CD4-positive, alpha-beta T cell treated with Interleukin-15 for 1 hour (primary cell): ENCODE measurements around the gene ABCC1.
"Not testable (repeated sequence)": the region's sequence is repeated elsewhere in the genome, so short reads cannot be mapped to it uniquely, and the experiment has no call there.

Experiments used
- DNase-seq: peaks from one replicate; pipeline ENCODE4 v3.0.0-alpha.2; 2020

The ABCC1 gene

DNA sequence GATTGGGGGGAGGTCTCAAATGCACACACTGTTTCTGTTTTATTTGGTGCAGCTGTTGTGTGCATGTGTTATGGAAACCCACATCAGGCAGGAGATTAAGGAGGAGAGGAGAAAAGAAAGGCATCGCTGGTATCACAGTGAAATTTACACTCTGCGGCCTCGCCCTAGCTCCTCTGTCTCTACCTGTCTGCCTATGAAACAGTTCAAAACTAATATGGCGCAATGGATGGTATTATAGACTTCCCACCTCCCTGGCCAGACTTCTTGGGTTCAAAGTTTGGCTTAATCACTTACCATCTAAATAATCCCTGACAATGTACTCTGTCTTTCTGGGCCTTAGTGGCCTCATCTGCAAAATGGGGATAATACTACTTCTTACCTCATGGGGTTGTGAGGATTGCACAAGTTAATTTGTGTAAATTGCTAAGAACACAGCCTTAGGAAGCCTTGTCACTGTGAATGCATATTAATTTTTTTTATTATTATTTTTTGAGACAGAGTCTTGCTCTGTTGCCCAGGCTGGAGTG, 1.4 kb upstream of the ABCC1 start:
- DNase-seq: no peak

DNA sequence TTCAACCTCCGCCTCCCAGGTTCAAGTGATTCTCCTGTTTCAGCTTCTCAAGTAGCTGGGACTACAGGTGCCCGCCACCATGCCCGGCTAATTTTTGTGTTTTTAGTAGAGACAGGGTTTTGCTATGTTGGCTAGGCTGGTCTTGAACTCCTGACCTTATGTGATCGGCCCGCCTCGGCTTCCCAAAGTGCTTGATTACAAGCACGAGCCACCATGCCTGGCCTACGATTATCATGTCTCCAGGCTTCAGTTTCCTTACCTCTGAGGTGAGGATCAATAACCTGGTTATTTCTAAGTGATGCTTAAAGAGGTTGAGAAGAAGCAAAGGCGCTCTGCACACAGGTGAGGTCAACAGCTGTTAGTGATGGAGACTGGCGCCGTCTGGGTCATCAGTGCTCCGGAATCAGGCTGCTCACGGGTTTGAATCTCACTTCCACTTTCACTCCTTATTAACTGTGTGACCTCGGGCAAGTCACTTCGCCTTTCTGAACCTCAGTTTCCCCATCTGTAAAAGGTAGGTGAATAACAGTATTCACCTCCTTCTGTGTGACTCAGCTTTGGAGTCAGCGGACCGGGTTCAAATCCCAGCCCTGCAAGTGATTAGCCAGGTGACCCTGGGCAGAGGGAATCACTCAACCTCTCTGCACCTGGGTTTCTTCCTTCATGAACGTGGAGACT, 745 bp upstream of the ABCC1 start:
- DNase-seq: peak; percentile 43

DNA sequence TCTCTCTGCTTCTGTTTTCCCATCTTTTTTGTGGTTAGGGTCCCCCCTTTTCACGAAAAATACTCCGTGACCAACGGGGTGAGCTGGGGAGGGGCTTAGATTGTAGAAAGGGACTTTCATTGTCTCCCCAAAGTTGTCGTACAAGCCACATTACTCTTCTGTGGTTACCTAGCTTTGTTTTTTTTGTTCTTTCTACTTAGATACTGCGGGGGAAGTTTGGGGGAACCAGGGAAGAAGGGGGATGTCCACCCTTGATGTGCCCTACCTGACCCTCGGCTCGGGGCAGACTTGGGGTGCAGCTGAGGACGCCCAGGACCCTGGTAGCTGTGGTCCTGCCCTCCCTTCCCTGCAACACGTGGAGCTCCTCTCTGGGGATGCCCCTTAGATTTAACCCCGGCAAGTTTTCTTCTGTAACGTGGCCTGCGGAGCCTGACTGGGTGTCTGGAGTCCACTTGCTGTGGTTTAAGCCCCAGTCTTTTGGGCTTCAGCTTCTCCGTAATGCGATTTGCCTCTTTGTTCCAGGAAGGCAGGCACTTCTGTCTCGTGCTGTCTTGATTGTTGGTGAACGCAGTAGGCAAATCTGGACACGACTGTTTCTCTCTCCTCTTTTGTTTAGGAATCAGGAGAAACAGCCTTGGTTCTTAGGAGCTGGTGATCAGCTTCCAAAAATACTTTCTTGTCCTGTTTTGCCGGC, 892 bp downstream of the ABCC1 start:
- peak; percentile 61 for DNase-seq

DNA sequence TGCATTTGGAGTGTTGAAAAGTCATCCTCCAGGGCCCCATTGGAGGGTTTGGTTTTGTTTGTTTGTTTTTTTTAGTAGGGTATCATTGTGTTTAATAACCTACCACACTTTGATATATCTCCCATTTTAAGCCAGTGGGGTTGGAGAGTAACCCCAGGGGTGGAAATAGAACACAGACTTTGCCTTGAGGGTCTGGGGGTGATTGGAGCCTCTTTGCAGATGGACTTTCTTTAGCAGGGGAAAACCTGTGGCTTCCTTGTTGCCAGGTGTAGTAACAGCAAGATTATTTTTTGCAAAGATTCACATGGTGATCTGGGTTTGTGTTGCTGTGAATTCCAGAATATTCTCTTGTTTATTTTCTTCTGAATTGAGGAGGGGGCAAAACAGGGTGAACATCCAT, 1.5 kb downstream of the ABCC1 start:
- DNase-seq: no peak

DNA sequence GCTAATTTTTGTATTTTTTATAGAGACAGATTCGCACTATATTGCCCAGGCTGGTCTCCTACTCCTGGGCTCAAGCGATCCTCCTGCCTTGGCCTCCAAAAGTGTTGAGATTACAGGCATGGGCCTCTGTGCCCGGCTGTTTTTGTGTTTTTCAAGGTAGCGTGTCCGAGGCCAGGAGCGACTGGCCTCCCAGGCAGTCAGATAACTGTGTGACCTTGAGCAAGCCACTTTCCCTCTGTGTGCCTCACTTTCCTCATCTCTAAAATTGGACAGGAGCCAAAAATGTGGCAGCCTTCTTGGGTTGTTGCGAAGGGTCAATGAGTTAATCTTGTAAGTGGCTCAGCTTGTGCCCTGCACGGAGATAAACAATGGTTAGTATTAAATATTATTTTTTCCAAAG, 2.4 kb downstream of the ABCC1 start:
- DNase-seq: no peak

DNA sequence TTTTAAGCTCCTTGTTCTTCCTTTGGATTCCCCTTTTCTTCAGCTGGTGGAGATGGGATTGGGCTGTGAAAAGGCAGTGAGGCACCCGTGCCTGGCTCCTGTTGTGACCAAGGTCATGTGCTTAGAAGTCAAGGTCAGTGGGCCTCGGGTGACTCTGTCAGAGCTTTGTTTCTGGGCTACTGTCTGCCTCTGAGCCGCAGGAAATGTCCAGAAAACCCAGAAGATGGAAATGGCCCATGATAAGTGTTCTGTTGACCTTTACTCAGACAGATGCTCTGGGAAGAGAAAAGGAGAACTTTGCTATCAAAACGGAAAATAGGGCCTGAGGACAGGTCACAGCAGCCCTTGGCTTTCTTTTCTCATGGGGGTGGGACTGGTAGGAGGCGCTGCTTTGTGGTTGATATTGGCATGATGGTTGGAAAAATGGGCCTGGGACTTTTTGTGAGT, 2.9 kb downstream of the ABCC1 start:
- no peak for DNase-seq

DNA sequence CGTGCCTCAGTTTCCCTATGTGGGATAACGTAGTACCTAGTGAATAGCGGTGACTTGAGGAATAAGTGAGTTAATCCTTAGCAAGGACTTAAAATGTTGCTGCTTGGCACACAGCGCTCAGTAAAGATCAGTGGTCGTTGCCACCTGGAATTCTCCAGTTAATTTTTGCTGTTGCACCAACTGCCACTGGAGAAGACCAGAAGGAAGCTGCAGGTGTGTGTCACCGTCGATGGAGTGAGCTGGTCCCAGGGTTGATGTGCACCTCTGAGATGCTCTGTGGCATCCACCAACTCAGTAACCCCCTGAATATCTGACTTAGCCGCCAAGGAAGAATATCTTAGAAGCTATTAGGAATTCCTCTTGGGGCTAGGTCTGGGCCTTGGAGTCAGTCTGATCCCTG, 4.1 kb downstream of the ABCC1 start:
- DNase-seq: no peak

DNA sequence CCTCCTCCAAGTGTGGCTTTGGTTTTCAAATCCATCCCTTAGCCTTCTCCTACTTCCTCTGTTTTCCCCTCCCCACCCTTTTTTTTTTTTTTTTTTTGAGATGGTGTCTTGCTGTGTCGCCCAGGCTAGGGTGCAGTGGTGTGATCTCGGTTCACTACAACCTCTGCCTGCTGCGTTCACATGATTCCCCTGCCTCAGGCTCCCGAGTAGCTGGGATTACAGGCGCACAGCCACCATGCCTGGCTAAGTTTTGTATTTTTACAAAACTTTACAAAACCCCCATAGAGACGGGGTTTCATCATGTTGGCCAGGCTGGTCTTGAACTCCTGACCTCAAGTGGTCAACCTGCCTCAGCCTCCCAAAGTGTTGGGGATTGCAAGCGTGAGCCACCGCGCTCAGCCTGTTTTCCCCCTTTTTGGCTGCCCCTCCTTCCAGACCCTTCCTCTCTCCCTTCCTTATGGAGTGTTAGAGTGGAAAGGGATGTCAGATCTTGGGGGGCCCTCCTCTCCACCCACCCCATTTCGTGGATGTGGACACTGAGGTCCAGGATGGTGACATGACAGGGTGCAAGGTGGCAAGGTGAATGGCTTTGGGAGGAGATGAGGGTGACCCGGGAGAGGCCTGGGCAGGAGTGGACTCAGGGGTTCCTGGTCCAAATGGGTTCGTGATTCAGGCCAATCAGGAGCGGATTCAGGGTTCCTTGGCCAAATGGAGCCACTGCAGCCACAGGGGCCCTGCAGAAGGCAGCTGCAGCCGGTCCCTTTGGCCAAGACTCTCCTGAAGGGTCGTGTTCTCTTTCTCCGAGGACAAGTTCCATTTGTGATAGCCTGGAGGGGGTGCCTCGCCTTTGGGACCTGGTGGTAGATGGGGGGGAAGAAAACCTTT, 4.8 kb downstream of the ABCC1 start:
- no peak for DNase-seq

DNA sequence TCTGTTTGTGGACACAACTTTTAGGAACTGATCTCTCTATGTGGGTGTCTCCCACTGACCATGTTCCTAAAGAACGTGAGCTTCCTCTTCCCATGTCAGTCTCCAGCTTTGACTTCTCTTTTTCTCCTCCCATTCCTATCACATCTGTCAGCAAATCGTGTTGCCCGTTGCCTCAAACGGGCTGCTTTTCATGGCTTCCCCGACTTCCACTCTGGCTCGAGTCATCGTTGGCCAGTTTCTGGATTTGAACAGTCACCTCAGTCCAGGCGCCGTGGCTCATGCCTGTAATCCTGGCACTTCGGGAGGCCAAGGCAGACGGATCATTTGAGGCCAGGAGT, 5.4 kb downstream of the ABCC1 start:
- no peak for DNase-seq

DNA sequence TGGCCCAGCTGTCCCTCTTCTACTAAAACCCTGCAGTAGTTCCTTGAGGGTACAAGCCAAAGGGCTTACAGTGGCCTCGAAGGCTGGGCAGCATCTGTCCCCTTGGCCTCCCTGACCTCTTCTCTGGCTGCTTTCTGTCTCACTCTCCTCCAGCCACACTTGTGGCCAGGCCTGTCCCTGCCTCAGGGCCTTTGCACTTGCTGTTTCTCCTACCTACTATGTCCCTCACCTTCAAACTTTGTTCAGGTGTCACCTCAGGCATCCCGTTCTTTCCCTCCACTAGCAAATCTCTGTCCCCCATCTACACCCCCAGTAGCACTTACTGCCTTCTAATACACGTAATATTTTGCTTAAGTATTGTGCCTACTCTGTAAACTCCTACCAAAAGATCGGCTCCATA, 6.0 kb downstream of the ABCC1 start:
- no peak for DNase-seq

DNA sequence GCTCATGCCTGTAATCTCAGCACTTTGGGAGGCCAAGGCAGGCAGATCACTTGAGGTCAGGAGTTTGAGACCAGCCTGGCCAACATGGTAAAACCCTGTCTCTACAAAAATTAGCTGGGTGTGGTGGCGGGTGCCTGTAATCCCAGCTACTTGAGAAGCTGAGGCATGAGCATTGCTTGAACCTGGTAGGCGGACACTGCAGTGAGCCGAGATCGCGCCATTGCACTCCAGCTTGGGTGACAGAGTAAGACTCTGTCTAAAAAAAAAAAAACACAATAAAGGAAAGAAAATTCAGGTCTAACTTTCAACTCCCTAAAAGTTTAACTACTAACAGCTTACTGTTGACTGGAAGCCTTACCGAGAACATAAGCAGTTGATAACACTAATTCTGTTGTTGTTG, 6.7 kb downstream of the ABCC1 start:
- DNase-seq: not testable (repeated sequence)

DNA sequence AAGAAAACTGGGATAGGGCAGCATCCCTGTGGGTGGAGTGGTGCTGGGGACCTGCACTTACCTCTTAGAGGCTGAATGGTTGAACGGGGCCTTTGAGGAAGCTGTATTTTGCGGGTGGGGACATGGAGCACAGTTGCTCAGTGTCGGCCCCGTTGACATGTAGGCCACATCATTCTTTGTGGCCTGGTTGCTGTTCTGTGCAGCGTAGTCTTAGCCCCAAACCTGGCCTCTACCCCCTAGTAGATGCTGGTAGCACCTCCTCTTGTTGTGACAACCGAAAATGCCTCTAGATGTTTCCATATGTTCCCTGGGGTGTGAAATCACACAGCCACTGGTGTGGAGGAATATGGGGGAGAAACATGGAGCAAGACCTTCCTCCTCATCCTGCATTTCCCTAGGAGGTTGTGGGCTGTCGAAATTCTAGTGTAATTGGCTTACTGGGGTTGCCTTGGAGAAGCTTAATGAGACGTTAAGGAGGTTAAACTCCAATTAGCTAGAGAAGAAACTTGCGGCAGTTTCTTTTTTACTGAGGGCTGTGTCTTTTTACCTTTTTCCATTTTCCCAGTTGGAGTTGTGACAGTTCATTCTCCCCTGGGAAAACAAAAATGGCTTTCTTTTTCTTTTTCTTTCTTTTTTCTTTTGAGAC, 9.4 kb downstream of the ABCC1 start:
- no peak for DNase-seq

DNA sequence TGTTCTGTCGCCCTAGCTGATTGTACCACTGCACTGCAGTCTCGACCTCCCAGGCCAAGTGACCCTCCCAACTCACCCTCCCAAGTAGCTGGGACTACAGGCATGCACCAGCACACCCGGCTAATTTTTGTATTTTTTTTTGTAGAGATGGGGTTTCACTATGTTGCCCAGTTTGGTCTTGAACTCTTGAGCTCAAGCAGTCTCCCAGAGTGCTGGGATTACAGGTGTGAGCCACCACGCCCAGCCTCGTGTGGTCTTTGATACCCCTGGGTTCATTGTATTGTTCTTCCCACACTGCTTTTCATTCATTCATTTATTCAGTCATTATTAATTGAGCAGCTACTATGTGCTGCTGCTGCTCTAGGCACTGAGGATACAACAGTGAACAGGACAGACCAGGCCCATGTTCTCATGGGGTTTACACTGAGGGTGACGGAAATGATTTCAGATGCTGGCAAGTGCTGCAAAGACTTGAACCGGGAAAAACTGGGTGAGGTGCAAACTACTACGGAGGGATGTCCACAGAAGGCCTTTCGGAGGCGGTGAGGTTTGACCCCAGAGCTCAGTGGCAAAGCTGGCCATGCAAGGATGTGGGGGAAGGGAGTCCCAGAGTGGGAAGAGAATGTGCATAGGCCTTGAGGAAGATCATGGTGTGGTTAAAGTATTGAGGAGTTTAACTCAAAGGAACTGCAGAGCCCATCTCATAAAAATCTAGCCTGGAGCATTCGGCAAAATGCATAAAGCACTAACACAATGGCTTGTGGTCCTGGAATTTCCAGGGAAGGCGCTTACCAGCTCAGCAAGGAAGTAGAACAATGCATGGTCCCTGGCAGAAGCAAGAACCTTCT, 10.9 kb downstream of the ABCC1 start:
- no peak for DNase-seq

DNA sequence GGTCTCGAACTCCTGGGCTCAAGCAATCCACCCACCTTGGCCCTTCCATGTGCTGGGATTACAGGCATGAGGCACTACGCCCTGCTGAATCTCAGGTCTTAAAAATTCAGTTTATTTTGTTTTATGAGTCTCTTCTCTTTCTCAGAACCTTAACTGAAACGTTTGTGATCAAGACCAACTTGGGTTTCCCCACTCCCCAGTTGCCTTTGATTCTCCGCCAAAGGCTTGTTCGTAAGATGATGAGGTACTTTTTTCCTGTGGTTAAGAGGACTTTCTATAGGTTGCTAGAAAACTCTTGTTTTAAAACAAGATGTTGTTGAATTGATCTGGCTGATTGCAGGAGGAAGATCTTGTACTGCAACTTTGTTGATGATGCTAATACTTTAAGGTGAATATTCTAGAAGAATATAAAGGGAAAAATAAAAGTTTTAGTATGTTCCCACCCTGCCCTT, 11.7 kb downstream of the ABCC1 start:
- DNase-seq: peak; percentile 84

DNA sequence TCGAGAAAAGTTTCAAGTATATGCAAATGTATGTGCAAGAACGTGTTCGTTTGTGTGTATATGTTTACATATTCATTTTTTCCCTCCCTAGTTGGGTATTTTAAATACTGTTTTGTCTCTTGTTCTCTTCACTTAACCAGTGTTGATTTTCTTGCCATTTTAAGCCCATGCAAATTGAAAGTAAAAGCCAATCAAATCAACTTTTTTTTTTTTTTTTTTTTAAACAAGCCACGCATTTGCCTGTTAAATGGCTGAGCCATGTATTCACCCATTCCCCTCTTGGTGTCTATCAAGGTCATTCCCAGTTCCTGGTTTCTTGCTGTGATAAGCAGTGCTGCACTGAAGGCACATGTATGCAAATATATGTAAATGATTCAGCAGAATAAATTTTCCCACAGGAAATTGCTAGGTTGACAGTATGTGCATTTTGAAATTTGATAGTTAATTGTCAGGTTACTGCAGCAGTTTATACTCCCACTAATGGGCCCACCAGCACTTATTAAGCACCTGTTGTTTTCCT, 12.2 kb downstream of the ABCC1 start:
- no peak for DNase-seq

DNA sequence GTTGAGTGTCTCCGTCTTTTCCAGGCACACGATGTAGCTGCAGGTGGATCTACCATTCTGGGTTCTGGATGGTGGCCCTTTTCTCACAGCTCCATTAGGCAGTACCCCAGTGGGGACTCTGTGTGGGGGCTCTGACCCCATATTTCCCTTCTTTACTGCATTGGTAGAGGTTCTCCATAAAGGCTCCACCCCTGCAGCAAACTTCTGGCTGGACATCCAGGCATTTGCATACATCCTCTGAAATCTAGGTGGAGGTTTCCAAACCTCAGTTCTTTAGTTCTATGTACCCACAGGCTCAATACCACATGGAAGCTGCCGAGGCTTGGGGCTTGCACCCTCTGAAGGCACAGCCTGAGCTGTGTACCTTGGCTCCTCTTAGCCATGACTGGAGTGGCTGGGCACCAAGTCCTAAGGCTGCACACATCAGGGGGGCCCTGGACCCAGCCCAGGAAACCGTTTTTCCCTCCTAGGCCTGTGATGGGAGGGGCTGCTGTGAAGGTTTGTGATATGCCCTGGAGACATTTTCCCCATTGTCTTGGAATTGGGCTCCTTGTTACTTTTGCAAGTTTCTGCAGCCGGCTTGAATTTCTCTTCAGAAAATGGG, 14.0 kb downstream of the ABCC1 start:
- no peak for DNase-seq

DNA sequence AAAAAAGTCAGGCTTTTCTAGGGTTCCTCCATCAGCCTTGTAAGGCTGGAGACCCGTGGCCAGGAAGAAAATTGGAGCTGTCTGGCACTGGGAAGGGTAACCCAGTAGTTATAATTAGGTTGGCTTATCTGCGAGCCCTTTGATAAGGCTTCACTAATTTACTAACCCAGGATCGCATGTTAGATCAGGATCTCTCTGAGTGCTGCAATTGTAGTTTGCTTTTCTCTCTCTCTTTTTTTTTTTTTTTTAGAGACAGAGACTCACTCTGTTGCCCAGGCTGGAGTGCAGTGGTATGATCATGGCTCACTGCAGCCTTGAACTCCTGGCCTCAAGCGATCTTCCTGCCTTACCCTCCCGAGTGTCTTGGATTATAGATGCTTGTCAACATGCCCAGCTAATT, 17.0 kb downstream of the ABCC1 start:
- DNase-seq: no peak

DNA sequence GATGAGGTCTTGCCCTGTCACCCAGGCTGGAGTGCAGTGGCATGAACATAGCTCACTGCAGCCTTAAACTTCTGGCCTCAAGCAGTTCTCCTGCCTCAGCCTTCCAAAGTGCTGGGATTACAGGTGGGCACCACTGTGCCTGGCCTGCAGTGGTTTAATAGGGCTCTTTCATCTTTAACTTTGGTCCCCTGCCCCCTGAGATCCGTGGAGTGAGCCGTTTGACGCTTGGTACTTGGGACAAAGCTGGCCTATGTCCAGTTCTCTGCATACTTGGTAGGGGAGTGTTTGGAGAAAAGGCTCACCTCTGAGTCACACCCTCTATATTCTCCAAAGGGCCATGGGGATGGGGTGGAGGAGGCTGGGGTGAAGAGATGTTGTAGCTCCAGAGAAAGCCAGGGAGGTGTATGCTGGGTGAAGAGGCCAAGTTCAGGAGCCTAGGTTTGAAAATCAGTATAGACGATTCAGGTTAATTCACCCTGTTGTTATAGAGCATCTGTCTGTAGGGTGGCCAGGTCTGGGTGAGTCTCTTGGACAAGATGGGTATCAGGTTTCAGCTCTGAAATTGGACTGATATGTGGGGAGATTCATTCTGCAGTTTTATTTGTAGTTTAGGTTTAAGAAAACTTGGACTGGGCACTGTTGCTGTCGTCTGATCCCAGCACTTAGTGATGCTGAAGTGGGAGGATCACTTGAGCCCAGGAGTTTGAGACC, 17.6 kb downstream of the ABCC1 start:
- DNase-seq: no peak

DNA sequence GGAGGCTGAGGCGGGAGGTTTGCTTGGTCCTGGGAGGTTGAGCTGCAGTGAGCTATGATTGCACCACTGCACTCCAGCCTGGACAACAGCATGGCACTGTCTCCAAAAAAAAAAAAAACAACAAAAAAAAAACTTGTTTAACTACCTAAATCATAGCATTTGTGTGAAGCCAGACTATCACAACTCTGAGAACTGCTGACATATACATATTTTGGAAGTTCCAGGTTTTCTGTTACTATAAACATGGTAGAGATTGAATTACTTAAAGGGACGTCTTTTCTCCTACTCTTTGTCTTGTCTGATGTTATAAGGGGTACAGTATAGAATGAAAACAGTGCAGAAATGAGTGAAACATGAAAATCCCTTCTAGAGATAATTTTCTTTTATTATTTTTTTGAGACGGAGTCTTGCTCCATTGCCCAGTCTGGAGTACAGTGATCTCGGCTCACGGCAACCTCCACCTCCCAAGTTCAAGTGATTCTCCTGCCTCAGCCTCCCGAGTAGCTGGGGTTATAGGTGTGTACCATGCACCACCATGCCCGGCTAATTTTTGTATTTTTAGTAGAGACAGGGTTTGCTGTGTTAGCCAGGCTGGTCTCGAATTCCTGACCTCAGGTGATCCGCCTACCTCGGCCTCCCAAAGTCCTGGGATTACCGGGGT, 18.4 kb downstream of the ABCC1 start:
- no peak for DNase-seq

DNA sequence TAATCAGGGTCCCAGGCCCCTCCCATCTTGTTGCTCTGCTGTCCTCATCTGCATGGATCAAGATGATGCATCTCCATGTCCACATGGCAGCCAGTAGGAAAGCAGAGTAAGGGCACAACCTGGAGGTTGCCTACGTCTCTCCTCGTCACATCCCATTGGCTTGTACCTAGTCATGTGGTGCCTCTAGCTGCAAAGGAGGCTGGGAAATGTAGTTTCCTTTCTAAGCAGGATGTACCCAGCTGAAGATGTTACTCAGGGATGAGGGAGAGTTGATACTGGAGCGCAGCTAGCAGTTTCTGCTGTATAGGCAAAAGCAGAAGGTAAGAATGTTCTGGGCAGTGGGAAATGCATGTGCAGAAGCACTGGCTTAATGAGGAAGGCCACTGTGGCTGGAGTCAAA, 20.8 kb downstream of the ABCC1 start:
- no peak for DNase-seq
